Colonic mucosa (tissue), 4 donors: ENCODE data around the gene MYH16. TPM values are rescaled to one million over a fixed set of nuclear protein-coding genes. Genes with fewer than 3 reads are reported as not detected.

Experiments used
- DNase-seq: peaks from one replicate; pipeline ENCODE4 v3.0.0-alpha.2; 2020
- H3K27ac ChIP-seq: fragments of 200-600 bp; one replicate; pipeline ENCODE4 v1.8.0; 2021
- H3K27me3 ChIP-seq: fragments of 200-600 bp; one replicate; pipeline ENCODE4 v1.8.0; 2021
- H3K36me3 ChIP-seq: fragments of 200-600 bp; one replicate; pipeline ENCODE4 v1.8.0; 2021
- H3K4me1 ChIP-seq: fragments of 200-600 bp; one replicate; pipeline ENCODE4 v1.8.0; 2021; ENCODE audit warnings: mild to moderate bottlenecking
- H3K4me3 ChIP-seq: fragments of 200-600 bp; one replicate; pipeline ENCODE4 v1.8.0; 2021
- H3K9ac ChIP-seq, 2 donors: one replicate each; pipeline ENCODE4 v1.7.0; 2013; ENCODE audit warnings: control low read depth in 2 of 2, low read depth in 2 of 2, low read length in 2 of 2
- H3K9me3 ChIP-seq: fragments of 200-600 bp; one replicate; pipeline ENCODE4 v1.8.0; 2021
- CTCF ChIP-seq: fragments of 200-600 bp; IDR thresholded peaks from one replicate; pipeline ENCODE4 v1.8.0; 2022; ENCODE audit warnings: antibody characterized with exemption, mild to moderate bottlenecking
- intact Hi-C: fragments of 100-400 bp; cut with DNase I; formaldehyde crosslinking; loops from one replicate; pipeline ENCODE4 v1.14.1; 2022
- total RNA-seq, 2 donors: library from RNA; stranded (reverse); fragmentation: NEBNext Ultra II Directional in 1 of 2; extraction: Animal tissue kit (Norgen Biotek cat#: 25700) in 1 of 2; gene quantifications; one replicate each; pipeline ENCODE4 v1.2.1, GENCODE V29; 2021
- donor health status: healthy.
- donor health status: DM: no; HTN: no; CAD: no.
- donor health status: DM: no; HTN: no; CAD: no.

MYH16 gene
- total RNA-seq, 2 donors from 2014 or later: not detected

GRCh38 chr7:99261646-99262045, 11.0 kb upstream of the MYH16 start:
- H3K27ac ChIP-seq: no peak overlapping the region
- intact Hi-C loops: no loop called here
- no peak overlapping the region for H3K4me3 ChIP-seq
- DNase-seq: no peak
- no peaks in the 10 kb centered on the region for H3K36me3 ChIP-seq
- H3K9ac ChIP-seq: no peak overlapping the region
- H3K4me1 ChIP-seq: no peaks in the 10 kb centered on the region
- TF ChIP-seq CTCF: no peak
- no peaks in the 10 kb centered on the region for H3K9me3 ChIP-seq
- H3K27me3 ChIP-seq: no peaks in the 10 kb centered on the region

GRCh38 chr7:99265848-99266480, 6.7 kb upstream of the MYH16 start:
- Histone ChIP-seq H3K9ac (no peak overlapping the region), H3K4me1 (no peaks in the 10 kb centered on the region), H3K9me3 (no peaks in the 10 kb centered on the region), H3K36me3 (no peaks in the 10 kb centered on the region), H3K27ac (no peak overlapping the region), H3K4me3 (no peak overlapping the region), H3K27me3 (no peaks in the 10 kb centered on the region)
- intact Hi-C loops: no loop called here
- DNase-seq: no peak
- TF ChIP-seq CTCF: no peak

DNA sequence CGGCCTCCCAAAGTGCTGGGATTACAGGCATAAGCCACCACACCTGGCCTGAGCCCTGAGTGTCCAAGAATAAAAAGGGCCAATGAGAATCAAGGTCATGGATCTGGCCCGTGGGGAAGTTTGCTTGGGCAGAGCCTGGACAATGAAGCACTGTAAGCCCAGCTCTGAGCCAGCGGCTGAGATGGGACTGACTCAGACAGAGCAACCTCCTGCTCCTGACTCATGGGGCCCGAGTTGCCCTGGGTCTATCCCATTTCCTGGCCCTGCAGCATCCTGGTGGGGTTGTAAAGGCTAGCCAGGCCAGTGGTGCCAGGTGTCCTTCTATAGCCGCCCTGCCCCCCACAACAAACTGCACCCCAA, 5.2 kb upstream of the MYH16 start:
- no peaks in the 10 kb centered on the region for H3K27me3 ChIP-seq

DNA sequence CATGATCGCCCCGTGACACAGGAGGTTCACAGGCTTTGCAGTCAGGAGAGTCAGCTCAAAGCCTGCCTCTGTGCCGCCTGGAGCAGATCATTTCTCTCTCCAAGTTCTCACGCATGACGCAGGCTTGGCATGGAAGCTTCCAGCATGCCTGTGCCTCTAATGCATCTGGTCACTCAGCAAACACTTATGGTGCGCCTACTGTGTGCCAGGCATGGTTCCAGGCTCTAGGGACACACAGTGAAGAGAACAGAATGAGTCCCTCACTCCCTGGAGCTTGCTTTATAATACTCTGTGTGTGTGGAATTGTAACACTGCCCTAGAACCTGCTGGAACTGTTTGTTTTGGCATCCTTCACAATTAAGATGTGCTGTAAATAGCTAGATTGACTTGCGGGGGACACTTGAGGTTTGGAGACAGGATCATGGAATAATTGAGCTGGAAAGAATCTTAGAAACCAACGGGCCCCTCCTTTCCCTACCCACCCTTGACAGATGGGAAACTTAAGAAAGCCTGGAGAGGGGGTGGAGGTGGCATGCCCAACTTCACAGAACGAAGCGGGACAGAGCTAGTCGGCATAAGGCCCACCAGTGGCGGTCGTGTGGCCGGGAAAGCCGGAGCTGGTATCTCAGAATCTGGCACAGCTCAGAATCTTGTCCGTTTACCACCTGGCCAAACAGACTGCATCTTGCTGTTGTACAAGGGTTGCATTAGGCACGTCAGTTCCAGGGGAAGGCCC, 4.6 kb upstream of the MYH16 start:
- Histone ChIP-seq H3K27ac (no peak overlapping the region), H3K4me1 (no peaks in the 10 kb centered on the region), H3K4me3 (no peak overlapping the region), H3K9ac (no peak overlapping the region), H3K36me3 (no peaks in the 10 kb centered on the region), H3K27me3 (no peaks in the 10 kb centered on the region), H3K9me3 (no peaks in the 10 kb centered on the region)
- no peak for TF ChIP-seq CTCF
- no peak for DNase-seq
- intact Hi-C loops: no loop called here

More for the DNA sequence above, 5.2 kb upstream of the MYH16 start:
- TF ChIP-seq CTCF: no peak
- H3K9ac ChIP-seq: no peak overlapping the region
- H3K4me1 ChIP-seq: no peaks in the 10 kb centered on the region
- H3K9me3 ChIP-seq: no peaks in the 10 kb centered on the region
- no peak overlapping the region for H3K27ac ChIP-seq
- DNase-seq: no peak
- H3K36me3 ChIP-seq: no peaks in the 10 kb centered on the region
- no peak overlapping the region for H3K4me3 ChIP-seq
- intact Hi-C loops: no loop called here

GRCh38 chr7:99268577-99268908, 4.1 kb upstream of the MYH16 start:
- DNase-seq: no peak
- Histone ChIP-seq H3K27me3 (no peaks in the 10 kb centered on the region), H3K36me3 (no peaks in the 10 kb centered on the region), H3K4me1 (no peaks in the 10 kb centered on the region), H3K9me3 (no peaks in the 10 kb centered on the region), H3K9ac (no peak overlapping the region), H3K27ac (no peak overlapping the region), H3K4me3 (no peak overlapping the region)
- TF ChIP-seq CTCF: no peak
- intact Hi-C loops: no loop called here
